Smooth muscle cell (in vitro differentiated cells): ENCODE data around the gene MYO1G. TPM values are rescaled to one million over a fixed set of nuclear protein-coding genes. Genes with fewer than 3 reads are reported as not detected.

ENCODE experiments used
- DNase-seq: peaks from one replicate; lab custom pipeline; 2025; ENCODE audit not compliant: unreplicated experiment; lab: John Stamatoyannopoulos, UW
- H2AFZ ChIP-seq: fragments of 200-600 bp; sonication (generic); 2 replicates; pipeline ENCODE4 v1.6.0; 2016; ENCODE audit warnings: antibody characterized with exemption, low read depth, mild to moderate bottlenecking
- H3F3A ChIP-seq: fragments of 200-600 bp; sonication (generic); 2 replicates; pipeline ENCODE4 v1.6.0; 2017; ENCODE audit warnings: antibody characterized with exemption, low read depth
- H3K27ac ChIP-seq: fragments of 200-600 bp; sonication (generic); 2 replicates; pipeline ENCODE4 v1.5.1; 2016; ENCODE audit warnings: low read depth, mild to moderate bottlenecking
- H3K27me3 ChIP-seq: fragments of 200-600 bp; sonication (generic); 2 replicates; pipeline ENCODE4 v1.6.1; 2016; ENCODE audit warnings: low read depth, mild to moderate bottlenecking
- H3K36me3 ChIP-seq: fragments of 200-600 bp; sonication (generic); 2 replicates; pipeline ENCODE4 v1.5.1; 2016; ENCODE audit warnings: low read depth
- H3K4me1 ChIP-seq: fragments of 200-600 bp; sonication (generic); 2 replicates; pipeline ENCODE4 v1.5.1; 2016; ENCODE audit warnings: low read depth
- H3K4me2 ChIP-seq: fragments of 200-600 bp; sonication (generic); 2 replicates; pipeline ENCODE4 v1.6.0; 2016; ENCODE audit warnings: mild to moderate bottlenecking
- H3K4me3 ChIP-seq: fragments of 200-600 bp; sonication (generic); 2 replicates; pipeline ENCODE4 v1.5.1; 2016; ENCODE audit warnings: mild to moderate bottlenecking
- H3K79me2 ChIP-seq: fragments of 200-600 bp; sonication (generic); 2 replicates; pipeline ENCODE4 v1.6.0; 2016; ENCODE audit warnings: low read depth, mild to moderate bottlenecking
- H3K9ac ChIP-seq: fragments of 200-600 bp; sonication (generic); 2 replicates; pipeline ENCODE4 v1.6.0; 2016; ENCODE audit warnings: low read depth
- H3K9me3 ChIP-seq: fragments of 200-600 bp; sonication (generic); replicated peaks from 2 replicates; pipeline ENCODE4 v1.5.1; 2016; ENCODE audit warnings: low read depth
- H4K20me1 ChIP-seq: fragments of 200-600 bp; sonication (generic); 2 replicates; pipeline ENCODE4 v1.6.0; 2016; ENCODE audit warnings: low read depth
- WGBS: methylation state at CpG from one replicate; pipeline ENCODE4 v1.1.7; 2016; ENCODE audit warnings: low lambda C conversion rate; 5-methylcytosine and 5-hydroxymethylcytosine counted together
- polyA plus RNA-seq: library from polyadenylated mRNA; unstranded; fragments of >200 nt; fragmentation: Nextera tagmentation; extraction: Ambion mirVana; gene quantifications from 2 replicates; pipeline ENCODE4 v1.2.1, GENCODE V29; 2016
- total RNA-seq: library from RNA; depleted of rRNA; stranded (reverse); fragments of >200 nt; gene quantifications from 2 replicates; pipeline ENCODE4 v1.2.3, GENCODE V29; 2014
- TF ChIP-seq, protein P1 (sequence below): fragments of 200-600 bp; sonication (generic); IDR thresholded peaks from 2 replicates; pipeline ENCODE4 v1.5.1; 2017; ENCODE audit warnings: borderline replicate concordance, mild to moderate bottlenecking, antibody characterized with exemption; ENCODE audit not compliant: insufficient read depth, poor library complexity, severe bottlenecking

The MYO1G gene
- total and polyA plus RNA-seq, 2 experiments from 2014 or later = 0.27 TPM; not detected in 1

GRCh38 chr7:44981035-44981706 is 2.4 kb upstream of the MYO1G start:
- Histone ChIP-seq H3F3A (peaks cover 9% of the 10 kb centered on the region), H3K4me1 (peaks cover 14% of the 10 kb centered on the region), H4K20me1 (peaks cover 14% of the 10 kb centered on the region), H3K79me2 (peaks cover 15% of the 10 kb centered on the region), H3K27ac (peak overlapping the region; percentile 54), H3K9ac (no peak overlapping the region), H3K27me3 (no peaks in the 10 kb centered on the region), H3K36me3 (peaks cover 8% of the 10 kb centered on the region), H3K9me3 (no peaks in the 10 kb centered on the region), H2AFZ (no peak overlapping the region), H3K4me3 (no peak overlapping the region), H3K4me2 (no peak overlapping the region)
- TF ChIP-seq, protein P1, sequence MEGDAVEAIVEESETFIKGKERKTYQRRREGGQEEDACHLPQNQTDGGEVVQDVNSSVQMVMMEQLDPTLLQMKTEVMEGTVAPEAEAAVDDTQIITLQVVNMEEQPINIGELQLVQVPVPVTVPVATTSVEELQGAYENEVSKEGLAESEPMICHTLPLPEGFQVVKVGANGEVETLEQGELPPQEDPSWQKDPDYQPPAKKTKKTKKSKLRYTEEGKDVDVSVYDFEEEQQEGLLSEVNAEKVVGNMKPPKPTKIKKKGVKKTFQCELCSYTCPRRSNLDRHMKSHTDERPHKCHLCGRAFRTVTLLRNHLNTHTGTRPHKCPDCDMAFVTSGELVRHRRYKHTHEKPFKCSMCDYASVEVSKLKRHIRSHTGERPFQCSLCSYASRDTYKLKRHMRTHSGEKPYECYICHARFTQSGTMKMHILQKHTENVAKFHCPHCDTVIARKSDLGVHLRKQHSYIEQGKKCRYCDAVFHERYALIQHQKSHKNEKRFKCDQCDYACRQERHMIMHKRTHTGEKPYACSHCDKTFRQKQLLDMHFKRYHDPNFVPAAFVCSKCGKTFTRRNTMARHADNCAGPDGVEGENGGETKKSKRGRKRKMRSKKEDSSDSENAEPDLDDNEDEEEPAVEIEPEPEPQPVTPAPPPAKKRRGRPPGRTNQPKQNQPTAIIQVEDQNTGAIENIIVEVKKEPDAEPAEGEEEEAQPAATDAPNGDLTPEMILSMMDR = no peak
- no peak for DNase-seq
- WGBS = 88% methylated on average over 7 of the region's 7 CpGs

- Histone ChIP-seq H3K9ac (no peak overlapping the region), H3K4me1 (peaks cover 12% of the 10 kb centered on the region), H3K4me2 (no peak overlapping the region), H3K79me2 (peaks cover 12% of the 10 kb centered on the region), H4K20me1 (peaks cover 14% of the 10 kb centered on the region), H3K36me3 (peaks cover 8% of the 10 kb centered on the region), H3F3A (peaks cover 9% of the 10 kb centered on the region), H3K27ac (peak overlapping the region; percentile 54), H2AFZ (no peak overlapping the region), H3K9me3 (no peaks in the 10 kb centered on the region), H3K27me3 (no peaks in the 10 kb centered on the region), H3K4me3 (no peak overlapping the region)
- TF ChIP-seq, protein P1 = no peak
- DNase-seq = no peak
- WGBS = 76% methylated on average over 8 of the region's 8 CpGs
Measured at GRCh38 chr7:44980393-44981034, 1.7 kb upstream of the MYO1G start.

- WGBS = 79% methylated on average over 8 of the region's 8 CpGs
- H3K27me3 ChIP-seq = no peaks in the 10 kb centered on the region
- H3K9ac ChIP-seq = no peak overlapping the region
- peaks cover 9% of the 10 kb centered on the region for H3F3A ChIP-seq
- TF ChIP-seq, protein P1 = no peak
- H3K36me3 ChIP-seq = peaks cover 8% of the 10 kb centered on the region
- H3K4me2 ChIP-seq = no peak overlapping the region
- peak overlapping the region; percentile 54 for H3K27ac ChIP-seq
- no peak overlapping the region for H2AFZ ChIP-seq
- H3K79me2 ChIP-seq = peaks cover 4% of the 10 kb centered on the region
- no peaks in the 10 kb centered on the region for H3K9me3 ChIP-seq
- no peak overlapping the region for H3K4me3 ChIP-seq
- H4K20me1 ChIP-seq = peaks cover 6% of the 10 kb centered on the region
- no peak for DNase-seq
- H3K4me1 ChIP-seq = peaks cover 4% of the 10 kb centered on the region
Measured at GRCh38 chr7:44979481-44980392, 922 bp upstream of the MYO1G start.
